HepG2 (cell line): Measurements from ENCODE around the gene APOC4. TPM values are rescaled to one million over a fixed set of nuclear protein-coding genes. Genes with fewer than 3 reads are reported as not detected.

Experiments
- HMG20B ChIP-seq: conservative IDR thresholded peaks from 2 replicates; pipeline ENCODE4 v1.6.1; 2016; ENCODE audit warnings: missing genetic modification reagents, missing compliant biosample characterization
- MIER2 ChIP-seq: IDR thresholded peaks from 2 replicates; pipeline ENCODE4 v1.6.1; 2016; ENCODE audit warnings: missing biosample characterization, missing genetic modification reagents
- MLX ChIP-seq: IDR thresholded peaks from 2 replicates; pipeline ENCODE4 v1.6.1; 2016
- NONO ChIP-seq, 2 experiments: fragments of 450-650 bp in 1 of 2; sonication (generic) in 1 of 2; formaldehyde crosslinking in 1 of 2; IDR thresholded peaks in 1 of 2; conservative IDR thresholded peaks in 1 of 2; 2 replicates each; pipeline versions ENCODE4 v1.6.1 to v1.8.0; 2017 to 2022; ENCODE audit warnings: mild to moderate bottlenecking in 1 of 2, missing genetic modification reagents in 1 of 2, moderate library complexity in 1 of 2
- POGK ChIP-seq: sonication (generic); formaldehyde crosslinking; conservative IDR thresholded peaks from 2 replicates; pipeline ENCODE4 v1.8.0; 2022; ENCODE audit warnings: mild to moderate bottlenecking, moderate library complexity, missing genetic modification reagents
- SP1 ChIP-seq, 2 experiments: fragments of 450-650 bp in 1 of 2; sonication (generic) in 1 of 2; formaldehyde crosslinking in 1 of 2; IDR thresholded peaks; 2 replicates each; pipeline versions ENCODE4 v1.4.0 to v1.6.1; 2016 to 2020; ENCODE audit warnings: missing genetic modification reagents in 1 of 2
- TBX3 ChIP-seq: fragments of 450-650 bp; IDR thresholded peaks from 2 replicates; pipeline ENCODE4 v1.6.1; 2017; ENCODE audit warnings: antibody characterized with exemption, mild to moderate bottlenecking, inconsistent platforms, borderline replicate concordance
- TEAD3 ChIP-seq: optimal IDR thresholded peaks from 2 replicates; pipeline ENCODE3; 2016; ENCODE audit warnings: borderline replicate concordance
- TRIM24 ChIP-seq: sonication (generic); formaldehyde crosslinking; IDR thresholded peaks from 2 replicates; pipeline ENCODE4 v1.8.0; 2022; ENCODE audit warnings: mild to moderate bottlenecking, missing genetic modification reagents
- ZBTB26 ChIP-seq: IDR thresholded peaks from 2 replicates; pipeline ENCODE4 v1.6.1; 2016; ENCODE audit warnings: missing compliant biosample characterization, missing genetic modification reagents, borderline replicate concordance
- ZNF619 ChIP-seq: sonication (generic); formaldehyde crosslinking; IDR thresholded peaks from 2 replicates; pipeline ENCODE4 v1.4.0; 2020; ENCODE audit warnings: mild to moderate bottlenecking, missing genetic modification reagents
- ZNF674 ChIP-seq: sonication (generic); formaldehyde crosslinking; IDR thresholded peaks from 2 replicates; pipeline ENCODE4 v1.5.0; 2020; ENCODE audit warnings: low read depth, mild to moderate bottlenecking, missing genetic modification reagents
- ZNF761 ChIP-seq: sonication (generic); formaldehyde crosslinking; conservative IDR thresholded peaks from 2 replicates; pipeline ENCODE4 v1.4.0; 2020; ENCODE audit warnings: mild to moderate bottlenecking, missing genetic modification reagents
- ZNF775 ChIP-seq: sonication (generic); formaldehyde crosslinking; IDR thresholded peaks from 2 replicates; pipeline ENCODE4 v1.4.0; 2020; ENCODE audit warnings: missing genetic modification reagents, mild to moderate bottlenecking, moderate library complexity, borderline replicate concordance
- ZNF782 ChIP-seq: sonication (generic); formaldehyde crosslinking; IDR thresholded peaks from 2 replicates; pipeline ENCODE4 v1.4.0; 2020; ENCODE audit warnings: missing genetic modification reagents, mild to moderate bottlenecking, borderline replicate concordance
- polyA plus RNA-seq, 8 experiments: library from polyadenylated mRNA; depleted of rRNA in 3 of 8; stranded (reverse) in 7 of 8; unstranded in 1 of 8; fragments of >200 nt; fragmentation: Illumina TruSeq in 4 of 8; extraction: Trizol in 4 of 8; gene quantifications; 2 replicates each; pipeline versions ENCODE4 v1.2.1 to v1.2.3, GENCODE V29; 2011 to 2016; ENCODE audit warnings: low read depth in 4 of 8, missing spikeins in 1 of 8, mixed read lengths in 1 of 8; ENCODE audit not compliant: insufficient read depth in 1 of 8
- total RNA-seq, 5 experiments: library from RNA; depleted of rRNA; stranded (reverse); fragments of >200 nt; fragmentation: Illumina TruSeq; extraction: Trizol; gene quantifications; 2 replicates each; pipeline ENCODE4 v1.2.3, GENCODE V29; 2016; ENCODE audit warnings: low read depth in 1 of 5
- TF ChIP-seq, protein P1 (sequence below): sonication (generic); formaldehyde crosslinking; IDR thresholded peaks from 2 replicates; pipeline ENCODE4 v1.5.0; 2020; ENCODE audit warnings: mild to moderate bottlenecking, missing genetic modification reagents, moderate library complexity
- TF ChIP-seq, protein P2 (sequence below): sonication (generic); formaldehyde crosslinking; IDR thresholded peaks from 2 replicates; pipeline ENCODE4 v1.5.1; 2020; ENCODE audit warnings: missing genetic modification reagents, mild to moderate bottlenecking, borderline replicate concordance
- TF ChIP-seq, protein P3 (sequence below): IDR thresholded peaks from 2 replicates; pipeline ENCODE4 v1.6.1; 2018; ENCODE audit warnings: missing genetic modification reagents, mild to moderate bottlenecking, missing compliant biosample characterization

The APOC4 gene
- total and polyA plus RNA-seq, 2 of the 13 experiments (the other 11 are each of a cell fraction or from before 2014, with no cell fraction given): 0.46 TPM; not detected in 1

- TF ChIP-seq POGK (CRISPR knock-in tag) (peak; percentile 96), HMG20B (CRISPR knock-in tag) (peak; percentile 87), TEAD3 (CRISPR knock-in tag) (peak; percentile 94), ZNF674 (CRISPR knock-in tag) (0 out of 2 replicates have a peak, but pooled peaks have one; percentile 67), ZNF619 (CRISPR knock-in tag) (0 out of 2 replicates have a peak, but pooled peaks have one; percentile 61), NONO (IDR thresholded peaks at IDR 0.05) (no peak), NONO (CRISPR knock-in tag; conservative IDR thresholded peaks at IDR 0.05) (peak; percentile 99), TBX3 (peak; percentile 55; the same call in 1 of the 2 replicates), ZNF761 (CRISPR knock-in tag) (peak; percentile 83), ZBTB26 (peak; percentile 72; the same call in 1 of the 2 replicates), TRIM24 (CRISPR knock-in tag) (peak; percentile 92), SP1 (IDR thresholded peaks at IDR 0.05) (no peak), SP1 (CRISPR knock-in tag; IDR thresholded peaks at IDR 0.05) (peak; percentile 66; the same call in 1 of the 2 replicates), ZNF782 (CRISPR knock-in tag) (peak; percentile 73; the same call in 1 of the 2 replicates), MLX (CRISPR knock-in tag) (peak; percentile 99), ZNF775 (CRISPR knock-in tag) (no peak), MIER2 (CRISPR knock-in tag) (peak; percentile 77; the same call in 1 of the 2 replicates)
- TF ChIP-seq, protein P1, sequence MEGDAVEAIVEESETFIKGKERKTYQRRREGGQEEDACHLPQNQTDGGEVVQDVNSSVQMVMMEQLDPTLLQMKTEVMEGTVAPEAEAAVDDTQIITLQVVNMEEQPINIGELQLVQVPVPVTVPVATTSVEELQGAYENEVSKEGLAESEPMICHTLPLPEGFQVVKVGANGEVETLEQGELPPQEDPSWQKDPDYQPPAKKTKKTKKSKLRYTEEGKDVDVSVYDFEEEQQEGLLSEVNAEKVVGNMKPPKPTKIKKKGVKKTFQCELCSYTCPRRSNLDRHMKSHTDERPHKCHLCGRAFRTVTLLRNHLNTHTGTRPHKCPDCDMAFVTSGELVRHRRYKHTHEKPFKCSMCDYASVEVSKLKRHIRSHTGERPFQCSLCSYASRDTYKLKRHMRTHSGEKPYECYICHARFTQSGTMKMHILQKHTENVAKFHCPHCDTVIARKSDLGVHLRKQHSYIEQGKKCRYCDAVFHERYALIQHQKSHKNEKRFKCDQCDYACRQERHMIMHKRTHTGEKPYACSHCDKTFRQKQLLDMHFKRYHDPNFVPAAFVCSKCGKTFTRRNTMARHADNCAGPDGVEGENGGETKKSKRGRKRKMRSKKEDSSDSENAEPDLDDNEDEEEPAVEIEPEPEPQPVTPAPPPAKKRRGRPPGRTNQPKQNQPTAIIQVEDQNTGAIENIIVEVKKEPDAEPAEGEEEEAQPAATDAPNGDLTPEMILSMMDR (CRISPR knock-in tag): peak; percentile 43
- TF ChIP-seq, protein P2, sequence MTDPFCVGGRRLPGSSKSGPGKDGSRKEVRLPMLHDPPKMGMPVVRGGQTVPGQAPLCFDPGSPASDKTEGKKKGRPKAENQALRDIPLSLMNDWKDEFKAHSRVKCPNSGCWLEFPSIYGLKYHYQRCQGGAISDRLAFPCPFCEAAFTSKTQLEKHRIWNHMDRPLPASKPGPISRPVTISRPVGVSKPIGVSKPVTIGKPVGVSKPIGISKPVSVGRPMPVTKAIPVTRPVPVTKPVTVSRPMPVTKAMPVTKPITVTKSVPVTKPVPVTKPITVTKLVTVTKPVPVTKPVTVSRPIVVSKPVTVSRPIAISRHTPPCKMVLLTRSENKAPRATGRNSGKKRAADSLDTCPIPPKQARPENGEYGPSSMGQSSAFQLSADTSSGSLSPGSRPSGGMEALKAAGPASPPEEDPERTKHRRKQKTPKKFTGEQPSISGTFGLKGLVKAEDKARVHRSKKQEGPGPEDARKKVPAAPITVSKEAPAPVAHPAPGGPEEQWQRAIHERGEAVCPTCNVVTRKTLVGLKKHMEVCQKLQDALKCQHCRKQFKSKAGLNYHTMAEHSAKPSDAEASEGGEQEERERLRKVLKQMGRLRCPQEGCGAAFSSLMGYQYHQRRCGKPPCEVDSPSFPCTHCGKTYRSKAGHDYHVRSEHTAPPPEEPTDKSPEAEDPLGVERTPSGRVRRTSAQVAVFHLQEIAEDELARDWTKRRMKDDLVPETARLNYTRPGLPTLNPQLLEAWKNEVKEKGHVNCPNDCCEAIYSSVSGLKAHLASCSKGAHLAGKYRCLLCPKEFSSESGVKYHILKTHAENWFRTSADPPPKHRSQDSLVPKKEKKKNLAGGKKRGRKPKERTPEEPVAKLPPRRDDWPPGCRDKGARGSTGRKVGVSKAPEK: peak; percentile 90; the same call in 1 of the 2 replicates
- TF ChIP-seq, protein P3, sequence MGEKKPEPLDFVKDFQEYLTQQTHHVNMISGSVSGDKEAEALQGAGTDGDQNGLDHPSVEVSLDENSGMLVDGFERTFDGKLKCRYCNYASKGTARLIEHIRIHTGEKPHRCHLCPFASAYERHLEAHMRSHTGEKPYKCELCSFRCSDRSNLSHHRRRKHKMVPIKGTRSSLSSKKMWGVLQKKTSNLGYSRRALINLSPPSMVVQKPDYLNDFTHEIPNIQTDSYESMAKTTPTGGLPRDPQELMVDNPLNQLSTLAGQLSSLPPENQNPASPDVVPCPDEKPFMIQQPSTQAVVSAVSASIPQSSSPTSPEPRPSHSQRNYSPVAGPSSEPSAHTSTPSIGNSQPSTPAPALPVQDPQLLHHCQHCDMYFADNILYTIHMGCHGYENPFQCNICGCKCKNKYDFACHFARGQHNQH (CRISPR knock-in tag): peak; percentile 93
These were observed 16.7 kb upstream of the APOC4 start (continued) for GRCh38 chr19:44925114-44925891.
